ENCODE measurements around the gene PPFIA3. TPM values are rescaled to one million over a fixed set of nuclear protein-coding genes. Genes with fewer than 3 reads are reported as not detected.

PPFIA3 gene
- total RNA-seq, 2 experiments from 2014 or later, result 3.6 to 4.6 TPM

DNA sequence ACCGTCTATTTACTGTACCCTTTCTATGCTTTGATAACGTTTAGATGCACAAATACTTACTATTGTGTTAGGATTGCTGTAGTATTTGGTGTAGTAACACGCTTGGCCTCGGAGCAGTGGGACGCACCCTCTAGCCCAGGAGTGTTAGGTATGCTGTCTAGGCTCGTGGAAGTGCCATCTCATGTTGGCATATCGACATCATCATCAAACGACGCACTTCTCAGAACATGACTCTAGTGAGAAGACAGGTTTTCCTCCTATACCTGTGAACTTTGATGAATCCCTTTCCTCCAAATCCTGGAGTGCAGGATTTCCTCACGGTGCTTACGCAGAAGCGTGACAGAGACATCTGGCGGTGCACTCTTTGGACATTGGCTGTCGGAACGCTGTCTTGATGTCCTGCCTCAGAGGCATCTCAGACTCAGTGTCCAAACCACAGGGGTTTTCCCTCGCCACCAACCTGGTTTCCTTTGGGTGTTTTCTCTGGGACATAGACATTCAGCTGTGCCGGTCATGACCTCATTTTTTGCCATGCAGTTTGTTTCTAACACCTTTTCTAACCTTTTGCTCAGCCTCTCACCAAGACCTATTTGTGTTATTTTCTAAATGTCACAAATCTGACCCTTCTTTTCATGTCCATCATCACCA is 27.8 kb upstream of the PPFIA3 start:
- POLR2A ChIA-PET, result no interaction called here
- Mint-ChIP-seq H3K27me3 (no peaks in the 10 kb centered on the region), H3K36me3 (peaks cover 23% of the 10 kb centered on the region), H3K4me1 (peaks cover 25% of the 10 kb centered on the region), H3K4me3 (no peak overlapping the region), H3K9me3 (no peaks in the 10 kb centered on the region), H3K27ac (no peak overlapping the region)
- ATAC-seq (ENCODE audit: low read depth), result no peak
- no peak for DNase-seq

DNA sequence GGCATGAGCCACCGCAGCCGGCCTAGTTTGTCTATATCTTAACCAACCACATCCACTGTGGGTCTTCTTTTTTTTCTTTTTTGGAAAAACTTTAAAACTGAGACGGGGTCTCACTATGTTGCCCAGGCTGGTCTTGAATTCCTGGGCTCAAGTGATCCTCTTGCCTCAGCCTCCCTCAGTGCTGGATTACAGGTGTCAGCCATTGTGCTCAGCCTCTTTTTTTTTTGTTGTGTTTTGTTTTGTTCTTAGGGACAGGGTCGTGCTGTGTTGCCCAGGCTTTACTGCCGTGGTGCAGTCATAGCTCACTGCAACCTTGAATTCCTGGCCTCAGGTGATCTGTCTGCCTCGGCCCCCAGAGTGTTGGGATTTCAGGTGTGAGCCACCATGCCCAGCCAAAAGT is 26.7 kb upstream of the PPFIA3 start:
- POLR2A ChIA-PET, result no interaction called here
- ATAC-seq (ENCODE audit: low read depth) (no peak), DNase-seq (no peak)
- Mint-ChIP-seq H3K9me3 (no peaks in the 10 kb centered on the region), H3K4me3 (no peak overlapping the region), H3K36me3 (peaks cover 17% of the 10 kb centered on the region), H3K27ac (no peak overlapping the region), H3K4me1 (peaks cover 25% of the 10 kb centered on the region), H3K27me3 (no peaks in the 10 kb centered on the region)

DNA sequence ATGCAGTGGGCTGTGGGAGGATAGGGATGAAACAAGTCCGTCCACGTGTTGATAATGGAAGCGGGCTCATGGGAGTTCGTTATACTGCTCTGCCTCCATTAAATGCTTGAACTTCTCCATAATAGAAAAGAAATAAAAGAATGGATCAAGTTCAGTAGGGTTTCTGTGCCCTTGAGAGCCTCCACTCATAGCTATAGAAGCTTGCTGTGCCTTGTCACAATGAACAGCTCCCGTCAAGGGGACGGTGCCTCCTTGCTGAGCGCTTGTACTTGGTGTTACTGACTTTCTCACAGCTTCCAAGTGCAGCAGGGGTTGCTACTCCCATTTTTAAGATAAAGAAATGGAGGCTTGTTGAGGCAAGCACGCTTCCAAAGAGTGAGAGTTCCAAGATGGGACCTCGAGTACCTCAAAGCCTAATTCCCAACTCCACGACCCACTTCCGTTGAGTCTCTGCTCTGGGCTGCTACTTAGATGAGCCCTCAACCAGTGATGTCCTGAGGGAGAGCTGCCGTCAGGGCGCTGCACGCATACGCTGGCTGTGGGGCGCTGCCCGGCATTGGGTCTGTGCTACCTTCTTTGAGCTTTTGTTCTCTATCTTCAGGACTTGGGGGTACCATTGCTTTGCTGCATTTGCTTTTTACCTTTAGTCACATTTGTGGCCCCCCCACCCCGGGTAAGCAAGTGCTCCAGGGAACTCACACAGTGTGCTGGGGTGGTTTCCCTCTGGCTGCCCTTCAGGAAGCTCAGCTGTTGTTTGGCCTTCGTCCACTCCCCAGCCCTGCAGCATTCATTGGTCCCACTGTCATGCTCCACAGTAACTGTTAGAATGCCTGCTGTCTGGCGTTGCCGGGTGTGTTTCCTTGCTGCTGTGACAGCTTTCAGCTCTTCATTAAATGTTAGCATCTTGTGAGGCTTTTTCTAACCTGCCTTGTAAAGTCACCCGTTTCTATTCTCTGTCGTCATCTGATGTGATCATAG is 24.6 kb upstream of the PPFIA3 start:
- Mint-ChIP-seq H3K27me3 (no peaks in the 10 kb centered on the region), H3K27ac (no peak overlapping the region), H3K36me3 (peaks cover 21% of the 10 kb centered on the region), H3K4me3 (no peak overlapping the region), H3K4me1 (peaks cover 21% of the 10 kb centered on the region), H3K9me3 (no peaks in the 10 kb centered on the region)
- POLR2A ChIA-PET, result interaction anchor here (1.0 to 1.3 kb wide), 2 partner anchors 9 to 97 kb away, joined by 3 to 4 read pairs; no protein-coding TSS in a partner anchor
- ATAC-seq (ENCODE audit: low read depth), result no peak
- DNase-seq, result no peak

DNA sequence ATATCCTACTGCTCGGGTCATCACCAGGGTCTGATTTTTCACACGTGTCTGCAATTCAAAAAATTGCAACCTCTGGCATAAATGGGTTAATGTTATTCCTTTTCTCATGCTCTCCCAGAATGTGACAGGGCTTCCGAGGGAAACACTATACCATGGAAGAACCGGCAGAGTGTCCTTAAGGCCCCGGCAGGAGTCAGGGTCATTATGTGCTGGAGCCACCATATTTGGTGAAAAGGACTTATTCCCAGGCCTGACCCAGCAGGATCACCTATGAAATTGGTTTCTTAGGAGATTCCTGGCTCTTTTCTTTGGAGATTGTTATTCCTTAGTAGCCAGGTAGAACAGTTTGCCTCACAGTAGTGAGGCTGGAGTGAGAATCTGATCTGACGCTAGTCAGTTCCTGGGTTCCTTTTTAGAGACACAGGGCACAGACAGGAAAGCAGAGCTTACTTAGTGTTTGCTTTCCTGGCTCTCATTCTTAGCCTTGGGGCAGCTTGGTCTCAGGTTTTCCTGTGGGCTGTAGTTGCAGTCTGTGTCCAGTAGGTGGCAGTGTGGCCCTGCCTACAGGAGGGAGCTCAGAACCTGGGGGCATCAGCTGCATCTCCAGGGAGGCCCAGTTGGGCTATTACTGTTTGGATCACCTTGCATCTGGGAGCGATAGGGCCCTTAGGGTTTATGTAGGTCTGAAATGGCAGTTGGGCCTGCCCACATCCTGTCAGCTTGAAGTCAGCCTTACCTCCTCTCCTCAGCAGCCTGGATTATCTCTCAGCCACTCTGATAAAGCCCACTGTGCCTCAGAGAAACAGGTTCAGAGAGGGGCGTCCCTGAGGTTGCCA is 21.7 kb upstream of the PPFIA3 start:
- Mint-ChIP-seq H3K27ac (peak overlapping the region; percentile 71), H3K4me1 (peaks cover 13% of the 10 kb centered on the region), H3K27me3 (no peaks in the 10 kb centered on the region), H3K4me3 (no peak overlapping the region), H3K36me3 (peaks cover 18% of the 10 kb centered on the region), H3K9me3 (no peaks in the 10 kb centered on the region)
- peak; percentile 85 for ATAC-seq (ENCODE audit: low read depth)
- POLR2A ChIA-PET, result interaction anchor here (0.6 to 1.4 kb wide), 5 partner anchors 9 to 101 kb away, joined by 3 to 7 read pairs (median 4); partner anchors contain the start of gene LIN7B
- peak; percentile 79 for DNase-seq

DNA sequence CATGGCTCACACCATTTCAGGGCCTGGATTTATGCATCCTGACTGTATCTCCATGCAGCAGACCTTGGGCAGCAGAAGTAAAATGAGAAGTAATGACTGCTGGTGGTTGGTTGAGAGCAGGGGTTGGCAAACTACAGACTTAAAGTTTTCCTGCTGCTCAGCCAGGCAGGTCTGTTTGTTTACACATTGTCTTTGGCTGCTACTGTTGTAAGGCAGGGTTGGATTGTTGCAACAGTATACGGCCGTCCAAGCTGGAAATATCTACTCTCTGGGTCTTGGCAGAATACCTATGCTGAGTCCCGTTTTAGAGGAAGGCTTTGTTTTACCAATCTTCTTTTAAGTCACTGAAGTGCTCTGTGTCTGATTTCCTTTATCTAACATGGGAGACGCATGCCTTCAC is 20.5 kb upstream of the PPFIA3 start:
- ATAC-seq (ENCODE audit: low read depth) (no peak), DNase-seq (no peak)
- POLR2A ChIA-PET, result no interaction called here
- Mint-ChIP-seq H3K36me3 (peaks cover 18% of the 10 kb centered on the region), H3K4me3 (no peak overlapping the region), H3K27me3 (no peaks in the 10 kb centered on the region), H3K9me3 (no peaks in the 10 kb centered on the region), H3K27ac (no peak overlapping the region), H3K4me1 (peaks cover 13% of the 10 kb centered on the region)

DNA sequence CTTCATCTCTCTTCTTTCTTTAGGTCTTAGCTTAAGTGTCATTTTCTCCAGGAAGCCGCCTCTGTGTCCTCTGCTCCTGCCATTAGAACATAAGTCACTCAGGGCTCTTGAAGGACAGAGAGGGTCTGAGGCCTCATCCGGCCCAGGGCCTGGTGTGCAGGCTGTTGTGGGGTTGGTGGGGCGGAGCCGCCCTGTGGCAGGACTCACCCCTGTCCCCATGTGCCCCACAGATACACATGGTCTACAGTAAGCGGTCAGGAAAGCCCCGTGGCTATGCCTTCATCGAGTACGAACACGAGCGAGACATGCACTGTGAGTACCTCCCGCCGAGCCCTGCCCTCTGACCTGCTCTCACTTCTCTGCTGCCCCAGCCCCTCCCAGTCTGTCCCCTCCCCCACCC is 18.2 kb upstream of the PPFIA3 start:
- peaks cover 16% of the 10 kb centered on the region for H3K4me1 Mint-ChIP-seq
- ATAC-seq (ENCODE audit: low read depth), result no peak
- no peak for DNase-seq
- no peak overlapping the region for H3K4me3 Mint-ChIP-seq
- no peaks in the 10 kb centered on the region for H3K27me3 Mint-ChIP-seq
- POLR2A ChIA-PET, result interaction anchor here (1.0 to 2.1 kb wide), 2 partner anchors 13 to 107 kb away, joined by 3 to 5 read pairs; partner anchors contain the start of genes GYS1, LIN7B and RUVBL2
- H3K36me3 Mint-ChIP-seq, result peaks cover 16% of the 10 kb centered on the region
- H3K27ac Mint-ChIP-seq, result peak overlapping the region; percentile 11
- no peaks in the 10 kb centered on the region for H3K9me3 Mint-ChIP-seq

DNA sequence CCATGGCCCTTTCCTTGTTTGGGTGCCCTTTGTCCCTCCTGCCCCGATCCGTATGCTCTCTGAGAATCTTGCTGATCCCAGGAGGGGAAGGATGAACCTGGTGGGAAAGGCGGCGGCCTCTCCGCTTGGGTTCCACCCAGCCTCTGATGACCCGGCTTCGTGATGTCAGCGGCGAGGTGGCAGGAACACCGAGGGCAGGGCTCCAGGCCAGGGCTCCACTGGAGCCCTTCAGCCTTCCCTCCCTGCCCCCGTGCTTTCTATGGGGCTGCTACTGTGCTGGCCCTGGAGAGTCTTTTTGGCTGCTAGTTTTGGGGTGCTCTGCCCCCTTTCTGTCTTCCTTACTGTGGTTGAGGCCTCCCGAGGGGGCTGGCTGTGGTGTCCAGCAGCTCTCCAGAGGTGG is 17.0 kb upstream of the PPFIA3 start:
- no peaks in the 10 kb centered on the region for H3K27me3 Mint-ChIP-seq
- H3K4me3 Mint-ChIP-seq, result no peak overlapping the region
- peaks cover 23% of the 10 kb centered on the region for H3K36me3 Mint-ChIP-seq
- ATAC-seq (ENCODE audit: low read depth) (no peak), DNase-seq (no peak)
- H3K4me1 Mint-ChIP-seq, result peaks cover 16% of the 10 kb centered on the region
- no peaks in the 10 kb centered on the region for H3K9me3 Mint-ChIP-seq
- POLR2A ChIA-PET, result interaction anchor here (2.1 kb wide), 1 partner anchor 12 kb away, joined by 5 read pairs; the partner anchor contains the start of gene LIN7B
- no peak overlapping the region for H3K27ac Mint-ChIP-seq

DNA sequence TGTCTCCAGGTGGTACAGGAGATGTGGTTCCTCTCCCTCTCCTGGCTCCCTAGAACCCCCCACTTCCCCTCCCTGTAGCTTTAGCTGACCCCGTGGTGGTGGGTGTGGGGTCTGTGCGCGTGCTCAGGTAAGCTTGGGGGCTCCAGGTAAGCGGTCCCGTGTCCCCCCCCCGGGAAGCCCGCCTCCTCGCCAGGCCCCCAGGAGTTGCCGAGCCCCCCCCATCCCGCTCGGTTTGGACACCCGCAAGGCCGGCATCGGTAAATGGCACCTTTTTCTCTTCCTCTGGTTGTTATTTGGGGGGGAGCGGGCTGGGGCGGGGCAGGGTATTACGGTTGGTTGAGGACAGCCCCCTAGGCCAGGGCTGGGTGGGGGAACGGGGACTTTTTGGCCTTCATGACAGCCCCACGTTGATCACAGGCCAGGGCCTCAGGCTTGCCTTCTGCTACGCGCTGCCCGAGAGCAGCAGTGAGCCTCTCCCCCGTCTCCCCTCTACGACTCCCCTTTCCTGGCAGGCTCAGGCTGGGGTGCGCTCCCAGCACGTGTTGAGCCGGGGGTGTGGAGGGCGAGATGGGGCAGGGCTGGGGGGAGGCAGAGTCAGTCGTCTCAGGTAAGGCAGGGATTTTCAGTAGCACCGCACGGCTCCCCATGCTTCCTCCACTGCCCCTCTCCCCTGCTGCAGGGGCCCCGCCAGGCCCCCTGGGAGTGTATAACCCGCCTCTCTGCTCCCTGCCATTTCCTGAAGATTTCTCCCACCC is 15.8 kb upstream of the PPFIA3 start:
- Mint-ChIP-seq H3K4me3 (no peak overlapping the region), H3K27ac (no peak overlapping the region), H3K9me3 (no peaks in the 10 kb centered on the region), H3K27me3 (no peaks in the 10 kb centered on the region), H3K36me3 (peaks cover 23% of the 10 kb centered on the region), H3K4me1 (peaks cover 7% of the 10 kb centered on the region)
- POLR2A ChIA-PET, result no interaction called here
- DNase-seq (no peak), ATAC-seq (ENCODE audit: low read depth) (no peak)

DNA sequence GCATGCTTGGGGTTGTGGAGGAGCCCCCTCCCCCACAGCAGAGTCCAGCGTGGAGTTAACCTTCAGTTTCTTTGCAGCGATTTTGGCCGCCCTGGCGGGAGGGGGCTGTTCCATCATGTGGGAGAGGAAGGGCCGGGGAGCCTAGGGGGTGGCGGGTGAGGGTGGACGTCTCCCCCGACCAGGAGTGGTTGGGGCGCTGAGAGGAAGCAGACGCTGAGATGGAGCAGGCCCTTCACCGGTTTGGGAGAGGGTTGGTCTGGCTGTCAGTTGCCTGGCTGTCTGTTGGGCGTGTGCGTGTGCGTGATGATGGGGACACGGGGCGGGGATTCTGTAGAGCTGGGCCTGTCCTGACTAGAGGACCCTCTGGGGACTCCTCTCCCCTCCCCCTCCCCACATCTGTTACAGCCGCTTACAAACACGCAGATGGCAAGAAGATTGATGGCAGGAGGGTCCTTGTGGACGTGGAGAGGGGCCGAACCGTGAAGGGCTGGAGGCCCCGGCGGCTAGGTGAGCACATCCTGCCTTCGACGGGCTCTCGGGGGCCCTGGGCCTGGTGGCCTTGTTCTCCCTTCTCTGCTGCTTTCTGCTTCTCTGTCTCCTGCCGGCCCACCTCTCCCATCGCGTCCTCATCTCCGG is 15.0 kb upstream of the PPFIA3 start:
- peaks cover 26% of the 10 kb centered on the region for H3K36me3 Mint-ChIP-seq
- ATAC-seq (ENCODE audit: low read depth) (no peak), DNase-seq (no peak)
- H3K4me1 Mint-ChIP-seq, result peaks cover 7% of the 10 kb centered on the region
- H3K27ac Mint-ChIP-seq, result no peak overlapping the region
- POLR2A ChIA-PET, result no interaction called here
- H3K27me3 Mint-ChIP-seq, result no peaks in the 10 kb centered on the region
- H3K9me3 Mint-ChIP-seq, result no peaks in the 10 kb centered on the region
- no peak overlapping the region for H3K4me3 Mint-ChIP-seq

DNA sequence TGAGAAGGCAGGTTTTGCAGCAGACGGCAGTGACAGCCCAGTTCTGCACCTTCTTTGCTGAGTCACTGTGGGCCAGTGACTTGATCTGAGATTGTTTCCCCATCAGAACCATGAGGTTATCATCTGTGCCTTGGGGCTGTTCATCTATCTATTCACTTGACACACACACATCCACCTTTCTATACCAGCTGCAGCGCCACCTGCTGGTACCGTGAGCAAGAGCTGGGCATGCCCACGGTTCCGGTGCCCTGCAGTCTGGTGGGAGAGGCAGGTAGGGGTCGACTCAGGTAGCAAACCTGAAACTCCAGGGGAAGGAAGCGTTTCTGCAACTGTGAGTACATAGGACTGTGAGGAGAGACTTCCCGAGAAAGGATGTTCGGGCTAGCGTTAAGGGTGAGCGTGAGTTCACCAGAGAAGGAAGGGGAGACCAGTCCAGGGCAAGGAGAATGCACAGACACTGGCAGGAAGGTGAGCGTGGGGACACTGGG is 12.7 kb upstream of the PPFIA3 start:
- Mint-ChIP-seq H3K9me3 (no peaks in the 10 kb centered on the region), H3K4me1 (peaks cover 7% of the 10 kb centered on the region), H3K36me3 (peaks cover 21% of the 10 kb centered on the region), H3K27me3 (no peaks in the 10 kb centered on the region), H3K27ac (no peak overlapping the region), H3K4me3 (no peak overlapping the region)
- peak; percentile 70 for ATAC-seq (ENCODE audit: low read depth)
- DNase-seq, result peak; percentile 72
- POLR2A ChIA-PET, result interaction anchor here (0.7 to 1.3 kb wide), 2 partner anchors 9 to 21 kb away, joined by 3 read pairs; no protein-coding TSS in a partner anchor

DNA sequence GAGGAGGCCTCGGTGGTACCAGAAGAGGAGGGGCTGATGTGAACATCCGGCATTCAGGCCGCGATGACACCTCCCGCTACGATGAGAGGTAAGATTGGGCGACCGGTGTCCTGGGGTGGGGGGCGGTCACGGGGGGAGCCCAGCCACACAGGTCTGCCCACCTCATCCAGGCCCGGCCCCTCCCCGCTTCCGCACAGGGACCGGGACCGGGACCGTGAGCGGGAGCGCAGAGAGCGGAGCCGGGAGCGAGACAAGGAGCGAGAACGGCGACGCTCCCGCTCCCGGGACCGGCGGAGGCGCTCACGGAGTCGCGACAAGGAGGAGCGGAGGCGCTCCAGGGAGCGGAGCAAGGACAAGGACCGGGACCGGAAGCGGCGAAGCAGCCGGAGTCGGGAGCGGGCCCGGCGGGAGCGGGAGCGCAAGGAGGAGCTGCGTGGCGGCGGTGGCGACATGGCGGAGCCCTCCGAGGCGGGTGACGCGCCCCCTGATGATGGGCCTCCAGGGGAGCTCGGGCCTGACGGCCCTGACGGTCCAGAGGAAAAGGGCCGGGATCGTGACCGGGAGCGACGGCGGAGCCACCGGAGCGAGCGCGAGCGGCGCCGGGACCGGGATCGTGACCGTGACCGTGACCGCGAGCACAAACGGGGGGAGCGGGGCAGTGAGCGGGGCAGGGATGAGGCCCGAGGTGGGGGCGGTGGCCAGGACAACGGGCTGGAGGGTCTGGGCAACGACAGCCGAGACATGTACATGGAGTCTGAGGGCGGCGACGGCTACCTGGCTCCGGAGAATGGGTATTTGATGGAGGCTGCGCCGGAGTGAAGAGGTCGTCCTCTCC is 11.5 kb upstream of the PPFIA3 start:
- DNase-seq, result no peak
- Mint-ChIP-seq H3K27me3 (no peaks in the 10 kb centered on the region), H3K27ac (no peak overlapping the region), H3K4me3 (no peak overlapping the region), H3K36me3 (peaks cover 21% of the 10 kb centered on the region), H3K9me3 (no peaks in the 10 kb centered on the region), H3K4me1 (peaks cover 7% of the 10 kb centered on the region)
- POLR2A ChIA-PET, result no interaction called here
- ATAC-seq (ENCODE audit: low read depth), result no peak

Measured in activated naive CD8-positive, alpha-beta T cell treated with anti-CD3 and anti-CD28 coated beads, Interleukin-2, amount 10 ng/mL, durations not matched to agents 7 days and 5 days (primary cell).